ENCODE measurements around the gene EHD2.
"Not testable (repeated sequence)": the region's sequence is repeated elsewhere in the genome, so short reads cannot be mapped to it uniquely, and the experiment has no call there.

The EHD2 gene

DNA sequence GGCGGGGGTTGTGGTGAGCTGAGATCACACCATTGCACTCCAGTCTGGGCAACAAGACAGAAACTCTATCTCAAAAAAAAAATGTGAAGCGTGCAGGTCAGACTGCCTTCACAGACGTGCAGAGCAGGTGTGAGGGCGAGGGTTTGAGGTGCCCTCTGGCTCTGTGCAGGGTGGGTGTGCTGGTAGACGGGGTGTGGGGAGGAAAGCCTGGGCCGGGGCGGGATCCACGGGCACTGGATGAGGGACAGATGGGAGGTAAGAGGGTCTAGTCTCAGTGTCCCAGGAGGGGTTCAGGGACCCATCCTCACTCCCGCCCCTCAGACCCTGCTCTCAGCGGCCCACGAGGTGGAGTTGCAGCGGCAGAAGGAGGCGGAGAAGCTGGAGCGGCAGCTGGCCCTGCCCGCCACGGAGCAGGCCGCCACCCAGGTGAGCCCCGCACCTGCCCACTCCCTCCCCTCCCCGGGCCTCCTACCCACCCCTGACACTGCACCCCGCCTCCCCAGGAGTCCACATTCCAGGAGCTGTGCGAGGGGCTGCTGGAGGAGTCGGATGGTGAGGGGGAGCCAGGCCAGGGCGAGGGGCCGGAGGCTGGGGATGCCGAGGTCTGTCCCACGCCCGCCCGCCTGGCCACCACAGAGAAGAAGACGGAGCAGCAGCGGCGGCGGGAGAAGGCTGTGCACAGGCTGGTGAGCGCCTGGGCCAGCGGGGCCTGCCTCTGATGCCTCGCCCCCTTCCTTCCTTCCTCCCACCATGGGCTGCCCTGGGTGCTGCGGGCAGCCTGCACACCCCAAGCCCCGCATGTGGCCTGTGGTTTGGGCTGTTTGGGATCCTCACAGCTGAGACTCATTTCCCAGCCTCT is 41.2 kb downstream of the EHD2 start:
- no peak for DNase-seq

DNA sequence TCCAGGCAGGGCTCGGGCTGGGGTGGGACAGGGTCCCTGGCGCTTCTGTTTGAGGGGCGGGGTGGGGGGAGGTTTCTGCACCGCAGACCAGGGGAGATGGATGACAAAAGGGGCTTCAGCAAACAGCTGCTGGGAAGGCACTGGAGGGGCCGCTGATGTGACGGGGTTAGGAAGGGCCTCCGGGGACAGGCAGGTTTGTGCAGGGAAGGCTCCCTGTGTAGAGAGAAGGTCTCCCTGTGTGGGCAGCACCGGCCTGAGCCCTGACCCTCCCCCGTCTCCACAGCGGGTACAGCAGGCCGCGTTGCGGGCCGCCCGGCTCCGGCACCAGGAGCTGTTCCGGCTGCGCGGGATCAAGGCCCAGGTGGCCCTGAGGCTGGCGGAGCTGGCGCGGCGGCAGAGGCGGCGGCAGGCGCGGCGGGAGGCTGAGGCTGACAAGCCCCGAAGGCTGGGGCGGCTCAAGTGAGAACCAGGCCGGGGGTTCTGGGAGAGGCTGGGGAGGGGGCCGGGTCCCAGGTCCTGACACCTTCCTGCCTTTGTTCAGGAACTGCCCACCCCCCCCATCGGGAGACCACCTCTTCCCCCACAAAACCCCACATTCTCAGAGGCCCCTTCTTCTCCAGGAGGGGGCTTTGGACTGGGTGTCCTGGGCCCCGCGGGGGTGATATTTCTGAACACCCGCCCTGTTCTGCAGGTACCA is 42.0 kb downstream of the EHD2 start:
- DNase-seq = no peak

GRCh38 chr19:47755762-47756626 is 42.8 kb downstream of the EHD2 start:
- DNase-seq = no peak

DNA sequence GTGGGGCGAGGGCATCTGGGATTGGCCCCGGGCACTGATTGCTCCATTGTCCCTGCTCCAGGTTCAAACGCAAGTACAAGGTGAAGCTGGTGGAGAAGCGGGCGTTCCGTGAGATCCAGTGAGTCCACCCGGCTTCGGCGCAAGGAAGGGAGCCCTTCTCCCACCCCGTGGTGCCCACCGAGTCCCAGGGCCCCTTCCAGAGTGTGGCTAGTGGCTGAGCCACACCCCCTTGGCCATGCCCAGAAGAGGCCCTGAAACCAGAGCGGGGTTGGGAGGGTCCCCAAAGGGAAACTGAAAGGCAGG is 43.4 kb downstream of the EHD2 start:
- DNase-seq = no peak

DNA sequence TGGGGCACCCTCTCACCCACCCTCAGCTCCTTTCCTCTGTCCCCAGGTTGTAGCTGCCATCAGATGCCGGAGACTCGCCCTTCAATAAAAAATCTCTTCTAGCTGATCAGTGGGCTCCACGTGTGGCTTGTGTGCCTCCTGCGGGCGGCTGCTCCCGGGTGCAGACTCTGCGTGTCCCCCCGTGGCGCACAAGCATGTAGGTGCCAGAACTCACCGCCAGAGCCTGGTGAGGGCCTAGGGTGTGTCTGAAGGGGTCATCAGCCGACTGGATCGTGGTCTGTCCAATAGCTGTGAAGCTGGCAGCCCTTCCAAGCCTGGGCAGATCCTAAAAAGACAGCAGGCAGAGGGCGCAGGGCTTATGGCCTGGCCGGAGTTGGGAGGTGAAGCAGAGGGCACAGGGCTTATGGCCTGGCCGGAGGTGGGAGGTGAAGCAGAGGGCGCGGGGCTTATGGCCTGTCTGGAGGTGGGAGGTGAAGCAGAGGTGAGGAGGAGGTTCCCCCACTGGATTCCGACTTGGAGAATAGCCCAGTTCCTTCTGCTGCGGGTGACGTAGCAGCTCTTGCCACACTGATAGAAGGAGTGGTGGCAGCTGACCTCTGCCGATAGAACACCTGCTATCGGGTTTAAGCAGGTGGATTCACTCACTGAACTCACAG is 43.9 kb downstream of the EHD2 start:
- DNase-seq = no peak

DNA sequence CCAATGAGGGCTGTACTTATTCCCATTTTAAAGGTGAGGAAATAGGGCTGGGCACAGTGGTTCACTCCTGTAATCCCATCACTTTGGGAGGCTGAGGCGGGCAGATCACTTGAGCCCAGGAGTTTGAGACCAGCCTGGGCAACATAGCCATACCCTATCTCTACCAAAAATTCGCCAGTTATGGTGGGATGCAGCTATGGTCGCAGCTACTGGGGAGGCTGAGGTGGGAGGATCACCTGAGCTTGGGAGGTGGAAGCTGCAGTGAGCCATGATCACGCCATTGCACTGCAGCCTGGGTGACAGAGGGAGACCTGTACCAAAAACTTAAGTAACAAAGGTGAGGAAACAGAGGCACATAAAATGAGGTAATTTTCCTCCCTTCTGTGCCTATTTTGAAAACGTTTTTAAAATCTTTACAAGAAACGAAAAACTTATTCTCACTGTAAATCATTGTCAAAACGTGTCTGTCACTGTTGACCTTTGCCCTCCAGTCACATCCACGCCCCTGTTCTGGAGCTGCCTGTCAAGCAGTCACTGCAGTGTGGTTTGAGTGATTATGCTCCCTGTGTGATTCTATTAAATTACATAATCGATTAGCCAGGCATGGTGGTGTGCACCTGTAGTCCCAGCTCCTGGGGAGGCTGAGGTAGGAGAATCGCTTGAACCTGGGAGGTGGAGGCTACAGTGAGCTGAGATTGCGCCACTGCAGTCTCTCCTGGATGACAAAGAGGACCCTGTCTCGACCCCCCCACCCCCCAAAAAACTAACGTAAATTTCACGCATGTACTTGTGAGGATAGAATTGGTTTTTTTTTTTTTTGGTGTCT is 44.6 kb downstream of the EHD2 start:
- DNase-seq = no peak

- DNase-seq = no peak
These were observed 45.2 kb downstream of the EHD2 start for GRCh38 chr19:47758443-47758804.

- DNase-seq = no peak
These were observed 47.4 kb downstream of the EHD2 start for GRCh38 chr19:47760632-47760999.

DNA sequence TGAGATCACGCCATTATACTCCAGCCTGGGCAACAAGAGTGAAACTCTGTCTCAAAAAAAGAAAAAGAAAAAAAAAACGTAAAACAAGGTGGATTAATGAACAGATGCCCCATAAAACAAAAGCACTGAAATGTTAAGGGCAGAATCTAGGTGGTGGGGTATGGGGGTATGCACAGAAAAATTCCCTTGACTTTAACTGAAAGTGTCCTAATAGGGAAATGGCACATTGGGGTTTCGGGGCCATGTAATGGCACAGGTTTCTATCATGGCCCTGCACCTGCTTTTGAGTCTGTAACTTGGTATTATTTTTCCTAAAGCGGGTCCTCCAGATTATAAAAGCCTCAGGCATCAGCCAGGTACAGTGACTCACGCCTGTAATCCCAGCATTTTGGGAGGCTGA is 48.3 kb downstream of the EHD2 start:
- DNase-seq = no peak

DNA sequence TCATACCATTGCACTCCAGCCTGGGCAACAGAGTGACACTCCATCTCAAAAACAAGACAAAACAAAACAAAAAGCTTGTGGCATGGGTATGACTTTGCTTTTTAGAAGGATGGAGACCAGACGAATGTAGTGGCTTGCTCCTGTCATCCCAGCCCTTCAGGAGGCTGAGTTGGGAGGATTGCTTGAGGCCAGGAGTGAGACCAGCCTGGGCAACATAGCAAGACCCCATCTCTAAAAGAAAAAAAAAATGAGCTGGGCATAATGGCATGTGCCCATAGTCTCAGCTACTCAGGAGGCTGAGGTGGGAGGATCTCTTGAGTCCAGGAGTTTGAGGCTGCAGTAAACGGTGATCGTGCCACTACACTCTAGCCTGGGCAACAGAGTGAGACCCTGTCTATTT is 48.9 kb downstream of the EHD2 start:
- DNase-seq = no peak

DNA sequence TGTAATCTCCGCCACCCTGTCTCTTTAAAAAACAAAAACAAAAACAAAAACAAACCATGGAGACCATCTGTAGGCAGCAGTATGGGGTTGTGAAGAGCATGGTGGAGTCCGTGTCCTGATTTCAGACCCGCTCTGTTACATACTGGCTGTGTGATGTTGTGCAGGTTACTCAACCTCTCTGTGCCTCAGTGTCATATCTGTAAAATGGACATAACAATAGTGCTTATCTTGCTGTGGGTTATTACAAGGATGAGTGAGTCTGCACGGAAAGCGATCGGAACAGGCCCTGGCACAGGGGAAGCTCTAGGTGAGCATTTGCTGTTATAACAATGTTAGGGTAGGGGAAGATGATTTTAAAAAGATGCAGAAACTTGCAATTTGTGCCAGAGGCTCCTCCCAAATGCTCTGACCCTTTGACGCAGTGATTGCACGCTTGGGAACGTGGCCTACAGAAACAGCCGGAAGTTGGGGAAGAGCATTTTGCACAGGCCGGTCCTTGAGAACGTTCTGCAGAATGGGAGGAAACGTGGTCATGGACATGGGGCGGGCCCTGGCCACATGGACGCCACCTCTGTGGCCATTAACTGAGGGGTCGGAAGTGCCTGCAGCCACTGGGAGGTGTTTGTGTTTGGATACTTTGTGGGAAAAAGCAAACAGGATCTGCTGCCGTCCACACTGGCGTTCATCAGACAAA is 49.5 kb downstream of the EHD2 start:
- DNase-seq = no peak

- not testable (repeated sequence) for DNase-seq
These were observed 51.5 kb downstream of the EHD2 start for GRCh38 chr19:47764705-47765104.

GRCh38 chr19:47765523-47766358 is 52.5 kb downstream of the EHD2 start:
- DNase-seq = peak; percentile 24

DNA sequence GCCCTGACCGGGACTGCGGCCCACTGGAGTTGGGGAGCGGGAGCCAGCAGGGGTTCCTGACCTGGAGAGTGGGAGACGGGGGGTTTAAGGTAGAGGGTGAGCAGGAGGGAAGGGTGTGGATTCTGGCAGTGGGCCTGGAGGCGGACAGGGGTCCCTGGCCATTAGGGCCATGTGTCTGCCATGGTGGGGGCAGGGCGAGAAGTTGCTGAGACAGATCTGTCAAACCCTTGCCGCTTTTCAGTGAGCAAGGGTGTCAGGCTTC is 53.1 kb downstream of the EHD2 start:
- no peak for DNase-seq

DNA sequence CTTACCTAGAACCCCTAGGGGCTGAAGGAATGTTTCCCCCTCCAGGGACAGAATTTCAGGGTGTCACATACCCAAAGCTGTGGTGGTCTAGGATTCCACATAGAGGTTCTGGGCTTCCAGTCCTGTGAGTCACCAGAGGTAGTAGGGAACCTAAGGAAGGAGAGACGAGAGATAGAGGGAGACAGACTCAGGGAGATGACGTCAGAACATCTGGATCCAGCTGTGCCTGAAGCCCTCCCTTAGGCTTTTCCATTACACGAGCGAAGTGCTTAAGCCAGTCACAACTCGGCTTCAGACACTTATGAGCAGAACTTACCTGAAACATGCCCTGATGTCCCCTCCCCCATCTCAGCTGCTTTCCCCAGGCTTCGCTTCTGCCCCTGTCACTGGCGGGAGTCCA is 53.4 kb downstream of the EHD2 start:
- DNase-seq = no peak

- DNase-seq = no peak
These were observed 54.1 kb downstream of the EHD2 start for GRCh38 chr19:47767349-47767748.

GRCh38 chr19:47768604-47769003 is 55.4 kb downstream of the EHD2 start:
- no peak for DNase-seq

DNA sequence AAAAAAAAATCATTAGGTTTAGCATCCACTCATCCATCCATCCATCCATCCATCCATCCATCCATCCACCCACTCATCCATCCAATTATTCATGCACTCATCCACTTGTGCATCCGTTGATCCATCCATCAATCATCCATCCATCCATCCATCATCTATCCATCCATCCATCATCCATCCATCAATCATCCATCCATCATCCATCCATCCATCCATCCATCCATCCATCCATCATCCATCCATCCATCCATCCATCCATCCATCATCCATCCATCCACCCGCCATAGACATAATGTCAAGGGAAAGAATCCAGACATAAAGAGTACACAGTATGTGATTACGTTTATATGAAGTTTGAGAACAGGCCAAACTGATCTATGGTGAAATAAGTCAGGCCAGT is 56.3 kb downstream of the EHD2 start:
- DNase-seq = no peak

GRCh38 chr19:47771291-47771690 is 58.1 kb downstream of the EHD2 start:
- DNase-seq = not testable (repeated sequence)

DNA sequence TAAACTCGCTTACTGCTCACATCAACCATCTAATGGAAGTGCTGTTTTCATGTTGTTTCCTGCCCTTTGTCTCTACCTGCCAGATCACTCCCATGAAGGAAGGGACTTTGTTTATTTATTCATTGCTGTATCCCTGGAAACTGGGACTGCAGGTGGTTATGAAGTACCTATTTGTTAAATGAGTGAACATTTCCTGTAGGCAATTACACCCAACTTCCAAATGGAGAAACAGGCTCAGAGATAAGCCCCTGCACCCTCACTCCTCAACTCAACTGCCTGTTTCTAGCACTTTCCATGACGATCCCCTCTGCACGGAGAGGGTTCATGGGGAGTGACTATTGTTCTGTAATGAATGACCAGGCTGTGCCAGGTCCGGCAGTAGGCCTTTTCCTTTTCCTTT is 63.3 kb downstream of the EHD2 start:
- DNase-seq = no peak

All from AML-193 (cell line).